ENCODE measurements around the gene ZBTB6. TPM values are rescaled to one million over a fixed set of nuclear protein-coding genes. Genes with fewer than 3 reads are reported as not detected.

ZBTB6 gene
- total RNA-seq, 3 donors from 2014 or later, result 8.2 to 17.4 (median 11.1) TPM

GRCh38 chr9:122904823-122905710 is 8.1 kb downstream of the ZBTB6 start, which contains the start of gene RC3H2:
RC3H2 (minus strand) TSS chr9:122905359; CDS start chr9:122897509, 7,850 bp downstream.
- no peaks in the 10 kb centered on the region for H3K9me3 ChIP-seq
- H3K4me3 ChIP-seq, result peak within 1 kb of the TSS; percentile 90 to 96 (median 96)
- no peaks in the 10 kb centered on the region for H3K27me3 ChIP-seq
- DNase-seq (ENCODE audit: low spot score in 2 of 2), result peak; percentile 97 to 98
- H3K36me3 ChIP-seq, result no peaks in the 10 kb centered on the region
- H3K27ac ChIP-seq, result peak within 1 kb of the TSS; percentile 96 to 98
- peak; percentile 91 to 98 (median 93) for TF ChIP-seq POLR2AphosphoS5 (IDR thresholded peaks at IDR 0.05)
- TF ChIP-seq POLR2A (IDR thresholded peaks at IDR 0.05), result peak; percentile 94
- TF ChIP-seq CTCF (IDR thresholded peaks at IDR 0.05), result no peak
- intact Hi-C loops (cut with DNase I; ENCODE audit: low total_unique reads), result no loop called here
- no peaks in the 10 kb centered on the region for H3K4me1 ChIP-seq

- Histone ChIP-seq H3K27ac (peak overlapping the region; percentile 96 to 98), H3K9me3 (no peaks in the 10 kb centered on the region), H3K4me3 (peak overlapping the region; percentile 90 to 96 (median 96)), H3K27me3 (no peaks in the 10 kb centered on the region), H3K4me1 (no peaks in the 10 kb centered on the region), H3K36me3 (no peaks in the 10 kb centered on the region)
- TF ChIP-seq CTCF (IDR thresholded peaks at IDR 0.05) (no peak), POLR2AphosphoS5 (IDR thresholded peaks at IDR 0.05) (no peak), POLR2A (IDR thresholded peaks at IDR 0.05) (no peak)
- DNase-seq (ENCODE audit: low spot score in 2 of 2), result no peak
- intact Hi-C loops (cut with DNase I; ENCODE audit: low total_unique reads), result no loop called here
Measured at GRCh38 chr9:122904466-122904822, 8.7 kb downstream of the ZBTB6 start.

GRCh38 chr9:122900791-122901190 is 12.3 kb downstream of the ZBTB6 start:
- intact Hi-C loops (cut with DNase I; ENCODE audit: low total_unique reads), result no loop called here
- Histone ChIP-seq H3K27ac (no peak overlapping the region), H3K9me3 (no peaks in the 10 kb centered on the region), H3K36me3 (no peaks in the 10 kb centered on the region), H3K4me3 (no peak overlapping the region), H3K27me3 (no peaks in the 10 kb centered on the region), H3K4me1 (no peaks in the 10 kb centered on the region)
- DNase-seq (ENCODE audit: low spot score in 2 of 2), result no peak
- no peak for TF ChIP-seq POLR2A (IDR thresholded peaks at IDR 0.05)
- no peak for TF ChIP-seq CTCF (IDR thresholded peaks at IDR 0.05)
- no peak for TF ChIP-seq POLR2AphosphoS5 (IDR thresholded peaks at IDR 0.05)

GRCh38 chr9:122897969-122898368 is 15.2 kb downstream of the ZBTB6 start:
- H3K27me3 ChIP-seq, result no peaks in the 10 kb centered on the region
- intact Hi-C loops (cut with DNase I; ENCODE audit: low total_unique reads), result loop anchor here (5.0 kb wide), 1 partner anchor 479 kb away; no protein-coding TSS in a partner anchor
- TF ChIP-seq CTCF (IDR thresholded peaks at IDR 0.05) (no peak), POLR2AphosphoS5 (IDR thresholded peaks at IDR 0.05) (no peak), POLR2A (IDR thresholded peaks at IDR 0.05) (no peak)

GRCh38 chr9:122888480-122888879 is 24.6 kb downstream of the ZBTB6 start:
- DNase-seq (ENCODE audit: low spot score in 2 of 2), result no peak
- no peak for TF ChIP-seq POLR2AphosphoS5 (IDR thresholded peaks at IDR 0.05)
- TF ChIP-seq POLR2A (IDR thresholded peaks at IDR 0.05), result no peak
- no peak for TF ChIP-seq CTCF (IDR thresholded peaks at IDR 0.05)
- Histone ChIP-seq H3K4me3 (no peak overlapping the region), H3K36me3 (peaks cover 9% of the 10 kb centered on the region), H3K27ac (no peak overlapping the region), H3K27me3 (no peaks in the 10 kb centered on the region), H3K9me3 (no peaks in the 10 kb centered on the region), H3K4me1 (no peaks in the 10 kb centered on the region)
- intact Hi-C loops (cut with DNase I; ENCODE audit: low total_unique reads), result no loop called here

More at GRCh38 chr9:122897969-122898368, 15.2 kb downstream of the ZBTB6 start:
- Histone ChIP-seq H3K4me1 (no peaks in the 10 kb centered on the region), H3K36me3 (no peaks in the 10 kb centered on the region), H3K4me3 (no peak overlapping the region), H3K27ac (no peak overlapping the region), H3K9me3 (no peaks in the 10 kb centered on the region)
- no peak for DNase-seq (ENCODE audit: low spot score in 2 of 2)

Data from breast epithelium (tissue), 4 donors.